ENCODE data around the gene AOC3. TPM values are rescaled to one million over a fixed set of nuclear protein-coding genes. Genes with fewer than 3 reads are reported as not detected.

AOC3 gene
- total and polyA plus RNA-seq, 2 of the 13 experiments (the other 11 are each of a cell fraction or from before 2014, with no cell fraction given) = 8.7 to 51.7 TPM

GRCh38 chr17:42832213-42832933 lies 18.6 kb upstream of the AOC3 start (continued):
- TF ChIP-seq HMGA1 (CRISPR knock-in tag; conservative IDR thresholded peaks at IDR 0.05) (no peak), TGIF2 (CRISPR knock-in tag; IDR thresholded peaks at IDR 0.05) (no peak), RFX1 (IDR thresholded peaks at IDR 0.05) (no peak), ZNF607 (CRISPR knock-in tag; IDR thresholded peaks at IDR 0.05; ENCODE audit: borderline replicate concordance) (no peak), GMEB2 (CRISPR knock-in tag; IDR thresholded peaks at IDR 0.05; ENCODE audit: low read depth) (no peak), NR2F6 (IDR thresholded peaks at IDR 0.05) (peak; percentile 25; the same call in 1 of the 2 replicates), NR2F6 (CRISPR knock-in tag; IDR thresholded peaks at IDR 0.05) (peak; percentile 52; the same call in 1 of the 2 replicates), ZNF598 (CRISPR knock-in tag; IDR thresholded peaks at IDR 0.05; ENCODE audit: borderline replicate concordance) (no peak), ZBTB44 (CRISPR knock-in tag; IDR thresholded peaks at IDR 0.05) (no peak; the same call in 1 of the 2 replicates), E2F1 (CRISPR knock-in tag; IDR thresholded peaks at IDR 0.05) (no peak), USF2 (IDR thresholded peaks at IDR 0.05; ENCODE audit: low read depth, low read length) (0 out of 2 replicates have a peak, but pooled peaks have one; percentile 10), USF2 (CRISPR knock-in tag; IDR thresholded peaks at IDR 0.05; ENCODE audit: borderline replicate concordance) (no peak), TBL1XR1 (IDR thresholded peaks at IDR 0.05; ENCODE audit: borderline replicate concordance, low read length, partially characterized antibody) (peak; percentile 32), SYNCRIP (IDR thresholded peaks at IDR 0.05; ENCODE audit: insufficient read depth, low read depth, low read length) (no peak), POLR2A (IDR thresholded peaks at IDR 0.05; ENCODE audit: insufficient read depth in 1 of 2, low read depth in 2 of 2, low read length in 2 of 2) (peak in 1 of 2 experiments; percentile 38; a peak in 1 of 4 replicates), CEBPG (CRISPR knock-in tag; IDR thresholded peaks at IDR 0.05) (no peak), CERS6 (CRISPR knock-in tag; IDR thresholded peaks at IDR 0.05) (no peak), HNRNPUL1 (IDR thresholded peaks at IDR 0.05; ENCODE audit: low read depth, low read length) (no peak), HOMEZ (CRISPR knock-in tag; IDR thresholded peaks at IDR 0.05; ENCODE audit: low read depth) (peak; percentile 61; the same call in 1 of the 2 replicates), MYC (CRISPR knock-in tag; IDR thresholded peaks at IDR 0.05; ENCODE audit: borderline replicate concordance) (peak; percentile 46; the same call in 1 of the 2 replicates), SOX13 (IDR thresholded peaks at IDR 0.05) (no peak; the same call in 1 of the 2 replicates), SOX13 (CRISPR knock-in tag; conservative IDR thresholded peaks at IDR 0.05 in 1 of 2, IDR thresholded peaks at IDR 0.05 in 1 of 2) (peak in 1 of 2 experiments; percentile 38; a peak in 1 of 4 replicates)

Measured in HepG2 (cell line).